Measurements from ENCODE around the gene DUSP18.

GRCh38 chr22:30650508-30651116 lies 17.1 kb downstream of the DUSP18 start:
- no peak for TF ChIP-seq GATA2 (IDR thresholded peaks at IDR 0.05; ENCODE audit: low read depth, low read length)
- TF ChIP-seq GATA3 (IDR thresholded peaks at IDR 0.05; ENCODE audit: low read depth, low read length): no peak

Measured in SH-SY5Y (cell line).